Kidney (tissue), 14 donors: ENCODE data around the gene VWA3A. TPM values are rescaled to one million over a fixed set of nuclear protein-coding genes. Genes with fewer than 3 reads are reported as not detected.
"Not testable (repeated sequence)": the region's sequence is repeated elsewhere in the genome, so short reads cannot be mapped to it uniquely, and the experiment has no call there.

Source experiments
- DNase-seq, 5 donors: peaks; one replicate each; pipeline ENCODE4 v3.0.0-alpha.2; 2013 to 2020
- FAIRE-seq: peaks from 2 replicates; lab custom pipeline; 2012; peaks lifted over from hg19 to GRCh38; lab: Jason Lieb, UNC
- H3K27ac ChIP-seq, 2 donors: one replicate each; pipeline ENCODE4 v1.7.0; 2013; ENCODE audit warnings: low read depth in 2 of 2, low read length in 2 of 2, inconsistent platforms in 1 of 2
- H3K27me3 ChIP-seq: one replicate; pipeline ENCODE4 v1.7.1; 2013; ENCODE audit warnings: low read length, inconsistent platforms; ENCODE audit not compliant: control insufficient read depth, insufficient read depth
- H3K36me3 ChIP-seq, 3 donors: one replicate each; pipeline versions ENCODE4 v1.7.0 to v1.7.1; 2013; ENCODE audit warnings: low read length in 3 of 3, control low read depth in 1 of 3, inconsistent platforms in 1 of 3; ENCODE audit not compliant: insufficient read depth in 3 of 3, control insufficient read depth in 2 of 3
- H3K4me1 ChIP-seq, 3 donors: one replicate each; pipeline versions ENCODE4 v1.7.0 to v1.7.1; 2013; ENCODE audit warnings: low read length in 3 of 3, inconsistent platforms in 1 of 3, low read depth in 1 of 3; ENCODE audit not compliant: control insufficient read depth in 2 of 3, insufficient read depth in 2 of 3
- H3K4me3 ChIP-seq, 3 donors: one replicate each; pipeline versions ENCODE4 v1.7.0 to v1.8.1; 2013; ENCODE audit warnings: low read length in 3 of 3, control low read depth in 1 of 3, inconsistent platforms in 1 of 3
- H3K9ac ChIP-seq, 3 donors: one replicate each; pipeline versions ENCODE4 v1.7.0 to v1.7.1; 2013; ENCODE audit warnings: low read length in 3 of 3, control low read depth in 1 of 3, inconsistent platforms in 1 of 3
- H3K9me3 ChIP-seq, 3 donors: one replicate each; pipeline versions ENCODE4 v1.7.0 to v1.7.1; 2013; ENCODE audit warnings: low read length in 3 of 3, control low read depth in 1 of 3, inconsistent platforms in 1 of 3; ENCODE audit not compliant: control insufficient read depth in 2 of 3, insufficient read depth in 1 of 3
- intact Hi-C: fragments of 100-400 bp; cut with DNase I; formaldehyde crosslinking; loops from one replicate; pipeline ENCODE4 v1.11.1; 2022
- polyA plus RNA-seq: library from polyadenylated mRNA; stranded (reverse); fragments of 350-450 nt; fragmentation: Illumina TruSeq; extraction: RNeasy Lipid Tissue Mini Kit (QIAGEN cat#74804); gene quantifications from one replicate; pipeline ENCODE4 v1.2.3, GENCODE V29; 2014; ENCODE audit warnings: low read depth, low replicate concordance; ENCODE audit not compliant: insufficient read depth
- total RNA-seq: library from RNA; stranded (reverse); fragmentation: NEBNext Ultra II Directional; extraction: Animal tissue kit (Norgen Biotek cat#: 25700); gene quantifications from one replicate; pipeline ENCODE4 v1.2.1, GENCODE V29; 2021
- TF ChIP-seq, protein P1 (sequence below): IDR thresholded peaks from 3 replicates; pipeline ENCODE4 v1.5.1; 2012; ENCODE audit warnings: mild to moderate bottlenecking, moderate library complexity, borderline replicate concordance; ENCODE audit not compliant: insufficient read depth; ENCODE audit errors: extremely low read depth
- donor health status: control.
- donor health status: control.
- donor health status: control.
- donor health status: control.
- donor health status: control.
- donor health status: DM: yes; HTN: yes; CAD: no.
- donor health status: Normal renal cell carcinoma (clear cell type).

VWA3A gene
- total and polyA plus RNA-seq, 2 donors from 2014 or later, result 0.13 to 0.76 TPM

DNA sequence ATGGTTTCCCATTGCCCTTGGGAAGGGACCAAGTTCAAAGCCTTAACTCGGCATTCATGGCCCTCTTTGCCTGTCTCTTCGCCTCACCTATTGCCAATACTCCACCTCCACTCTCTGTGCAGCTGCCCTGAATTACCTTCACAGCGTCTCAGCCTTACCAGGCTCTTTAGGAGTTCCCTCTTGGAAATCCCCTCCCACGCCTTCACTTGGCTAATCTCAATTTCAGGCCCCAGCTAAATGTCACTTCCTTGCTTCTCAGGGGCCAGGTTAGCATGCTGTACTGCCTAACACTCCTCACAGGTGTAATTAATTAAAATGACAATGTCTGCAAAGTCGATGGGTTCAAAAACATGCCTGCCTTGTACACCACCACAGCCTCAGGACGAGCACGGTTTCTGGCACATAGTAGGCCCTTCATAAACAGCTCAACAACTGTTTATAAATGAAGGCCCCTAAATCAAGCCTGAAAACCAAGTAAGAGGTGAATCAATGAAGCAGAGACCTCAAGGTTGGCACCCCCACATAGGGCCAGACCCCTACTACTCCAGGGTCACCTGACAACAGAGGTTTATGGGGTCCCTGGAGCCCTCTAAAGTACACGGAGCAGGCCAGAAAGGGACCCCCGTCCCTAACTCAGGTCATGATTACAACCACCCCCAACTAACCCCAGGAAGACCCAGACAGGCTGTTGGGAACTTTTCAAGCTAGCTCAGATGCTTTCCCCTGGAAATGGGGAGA is 102.5 kb downstream of the VWA3A start:
- Histone ChIP-seq H3K36me3 (no peaks in the 10 kb centered on the region), H3K9ac (peak overlapping the region in 1 of 3 donors; percentile 82), H3K9me3 (no peaks in the 10 kb centered on the region), H3K27me3 (no peaks in the 10 kb centered on the region), H3K4me3 (no peak overlapping the region), H3K27ac (no peak overlapping the region), H3K4me1 (peaks cover 0 to 10% (median 4%) of the 10 kb centered on the region in 3 donors)
- intact Hi-C loops, result no loop called here
- TF ChIP-seq, protein P1, sequence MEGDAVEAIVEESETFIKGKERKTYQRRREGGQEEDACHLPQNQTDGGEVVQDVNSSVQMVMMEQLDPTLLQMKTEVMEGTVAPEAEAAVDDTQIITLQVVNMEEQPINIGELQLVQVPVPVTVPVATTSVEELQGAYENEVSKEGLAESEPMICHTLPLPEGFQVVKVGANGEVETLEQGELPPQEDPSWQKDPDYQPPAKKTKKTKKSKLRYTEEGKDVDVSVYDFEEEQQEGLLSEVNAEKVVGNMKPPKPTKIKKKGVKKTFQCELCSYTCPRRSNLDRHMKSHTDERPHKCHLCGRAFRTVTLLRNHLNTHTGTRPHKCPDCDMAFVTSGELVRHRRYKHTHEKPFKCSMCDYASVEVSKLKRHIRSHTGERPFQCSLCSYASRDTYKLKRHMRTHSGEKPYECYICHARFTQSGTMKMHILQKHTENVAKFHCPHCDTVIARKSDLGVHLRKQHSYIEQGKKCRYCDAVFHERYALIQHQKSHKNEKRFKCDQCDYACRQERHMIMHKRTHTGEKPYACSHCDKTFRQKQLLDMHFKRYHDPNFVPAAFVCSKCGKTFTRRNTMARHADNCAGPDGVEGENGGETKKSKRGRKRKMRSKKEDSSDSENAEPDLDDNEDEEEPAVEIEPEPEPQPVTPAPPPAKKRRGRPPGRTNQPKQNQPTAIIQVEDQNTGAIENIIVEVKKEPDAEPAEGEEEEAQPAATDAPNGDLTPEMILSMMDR, result no peak
- FAIRE-seq, result no peak
- DNase-seq, result no peak

DNA sequence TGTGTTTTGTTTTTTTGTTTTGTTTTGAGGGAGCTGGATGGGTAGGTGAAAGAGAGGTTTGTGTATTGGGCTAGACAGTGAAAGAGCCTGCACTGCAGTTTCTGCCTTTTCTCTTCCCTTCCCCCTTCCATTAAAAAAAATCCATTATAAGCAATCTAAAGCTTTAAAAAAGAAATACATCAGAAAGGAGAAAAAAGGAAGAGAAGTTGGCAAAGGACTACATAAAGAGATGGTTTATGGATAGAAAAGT is 103.0 kb downstream of the VWA3A start:
- peak overlapping the region in 2 of 3 donors; percentile 82 to 84 for H3K9ac ChIP-seq

DNA sequence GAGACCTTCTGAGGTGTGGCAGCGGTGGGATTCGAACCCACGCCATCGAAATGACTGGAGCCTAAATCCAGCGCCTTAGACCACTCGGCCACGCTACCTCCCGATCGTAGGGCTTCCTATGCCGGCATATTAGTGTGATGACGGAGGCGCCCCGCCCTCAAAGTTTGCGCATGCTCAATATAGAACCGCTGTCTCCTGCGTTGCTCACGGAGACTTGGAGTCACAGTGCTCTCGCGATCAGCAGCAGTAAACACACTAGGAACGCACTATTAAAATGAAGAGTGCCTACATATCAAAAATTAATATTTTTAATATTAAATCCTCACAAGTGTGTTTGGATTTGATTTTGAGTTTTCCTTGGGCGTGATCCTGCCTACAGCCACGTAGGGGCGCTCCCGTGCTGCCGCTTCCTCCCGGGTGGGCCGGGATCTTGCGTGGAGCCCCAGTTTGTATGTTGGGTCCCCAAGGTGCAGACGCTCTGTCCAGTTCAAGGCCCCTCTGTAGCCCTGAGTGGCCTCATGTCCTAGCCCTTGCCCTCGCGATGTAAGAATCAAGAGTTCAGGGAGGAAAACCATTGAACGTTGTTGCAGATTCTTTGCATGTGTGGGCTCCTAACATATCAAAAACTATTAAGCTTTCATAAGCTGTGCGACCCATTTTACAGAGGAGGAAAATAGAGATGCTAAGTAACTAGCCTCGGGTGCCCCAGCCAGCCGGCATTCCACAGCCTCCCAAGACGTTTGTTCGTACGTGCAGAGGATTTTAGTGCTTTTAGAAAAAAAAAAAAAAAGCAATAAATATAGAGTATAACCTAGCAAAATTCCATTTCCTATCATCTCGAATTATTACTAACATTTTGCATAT is 103.6 kb downstream of the VWA3A start:
- peak; percentile 95 to 98 (median 96) for DNase-seq
- Histone ChIP-seq H3K9me3 (no peaks in the 10 kb centered on the region), H3K9ac (peak overlapping the region; percentile 72 to 84 (median 82)), H3K27me3 (no peaks in the 10 kb centered on the region), H3K4me3 (peak overlapping the region; percentile 77 to 92 (median 88)), H3K36me3 (no peaks in the 10 kb centered on the region), H3K27ac (peak overlapping the region; percentile 37 to 61), H3K4me1 (peaks cover 0 to 10% (median 4%) of the 10 kb centered on the region in 3 donors)
- TF ChIP-seq, protein P1, result peak; percentile 75
- intact Hi-C loops, result no loop called here
- FAIRE-seq, result no peak

More for the DNA sequence above, 103.0 kb downstream of the VWA3A start:
- DNase-seq (no peak), FAIRE-seq (no peak)
- Histone ChIP-seq H3K9me3 (no peaks in the 10 kb centered on the region), H3K27me3 (no peaks in the 10 kb centered on the region), H3K4me1 (peaks cover 0 to 10% (median 4%) of the 10 kb centered on the region in 3 donors), H3K36me3 (no peaks in the 10 kb centered on the region), H3K27ac (peak overlapping the region; percentile 37 to 61), H3K4me3 (peak overlapping the region in 2 of 3 donors; percentile 77 to 92)
- intact Hi-C loops, result no loop called here
- TF ChIP-seq, protein P1, result no peak

DNA sequence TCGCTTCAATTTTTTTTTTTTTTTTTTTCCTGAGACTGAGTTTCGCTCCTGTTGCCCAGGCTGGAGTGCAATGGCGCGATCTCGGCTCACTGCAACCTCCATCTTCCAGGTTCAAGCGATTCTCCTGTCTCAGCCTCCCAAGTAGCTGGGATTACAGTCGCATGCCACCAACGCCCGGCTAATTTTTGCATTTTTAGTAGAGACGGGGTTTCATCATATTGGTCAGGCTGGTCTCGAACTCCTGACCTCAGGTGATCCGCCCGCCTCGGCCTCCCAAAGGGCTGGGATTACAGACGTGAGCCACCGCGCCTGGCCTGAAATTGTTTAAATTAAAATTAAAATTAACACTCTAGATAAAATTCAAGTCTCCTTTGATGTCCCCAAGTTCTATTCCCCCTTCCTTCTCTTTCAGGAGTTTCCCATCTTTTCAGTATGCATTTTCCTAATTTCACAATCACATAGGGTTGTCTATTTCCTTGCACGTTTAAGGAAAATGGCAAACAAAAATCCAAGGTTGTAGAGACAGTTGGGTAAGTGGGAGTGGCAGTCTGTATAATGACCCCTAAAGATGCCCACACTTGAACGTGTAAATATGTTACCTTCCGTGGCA is 104.3 kb downstream of the VWA3A start:
- H3K27ac ChIP-seq, H3K9me3 ChIP-seq, H3K4me1 ChIP-seq, H3K36me3 ChIP-seq, FAIRE-seq, DNase-seq, intact Hi-C loops, H3K4me3 ChIP-seq, H3K27me3 ChIP-seq, H3K9ac ChIP-seq: not testable (repeated sequence)
